H9 (cell line): Measurements from ENCODE around the gene GRIP2. TPM values are rescaled to one million over a fixed set of nuclear protein-coding genes. Genes with fewer than 3 reads are reported as not detected.

Experiments
- DNase-seq: peaks from one replicate; pipeline ENCODE4 v3.0.0-alpha.2; 2017
- H2AFZ ChIP-seq: one replicate; pipeline ENCODE4 v1.6.1; 2013; ENCODE audit warnings: mild to moderate bottlenecking, low read length, control low read depth, moderate library complexity
- H2AK5ac ChIP-seq: 2 replicates; pipeline ENCODE4 v1.6.1; 2013; ENCODE audit warnings: low read length, control low read depth, mixed read lengths; ENCODE audit not compliant: insufficient read length
- H2BK120ac ChIP-seq: one replicate; pipeline ENCODE4 v1.6.1; 2013; ENCODE audit warnings: low read depth, mild to moderate bottlenecking, low read length, control low read depth, inconsistent platforms; ENCODE audit not compliant: poor library complexity, severe bottlenecking
- H2BK12ac ChIP-seq: 2 replicates; pipeline ENCODE4 v1.6.1; 2013; ENCODE audit warnings: low read length, control low read depth, mixed read lengths, low read depth; ENCODE audit not compliant: insufficient read length
- H2BK15ac ChIP-seq: 2 replicates; pipeline ENCODE4 v1.6.1; 2013; ENCODE audit warnings: low read depth, low read length, control low read depth
- H2BK20ac ChIP-seq: one replicate; pipeline ENCODE4 v1.6.1; 2013; ENCODE audit warnings: low read depth, mild to moderate bottlenecking, low read length, control low read depth, inconsistent platforms; ENCODE audit not compliant: poor library complexity, severe bottlenecking
- H2BK5ac ChIP-seq: 2 replicates; pipeline ENCODE4 v1.6.1; 2013; ENCODE audit warnings: low read length, control low read depth, mixed read lengths; ENCODE audit not compliant: insufficient read length
- H3K14ac ChIP-seq: 2 replicates; pipeline ENCODE4 v1.6.1; 2013; ENCODE audit warnings: low read length, control low read depth; ENCODE audit not compliant: insufficient read depth
- H3K18ac ChIP-seq: 2 replicates; pipeline ENCODE4 v1.6.1; 2013; ENCODE audit warnings: low read depth, mild to moderate bottlenecking, mixed read lengths, low read length, control low read depth; ENCODE audit not compliant: insufficient read length
- H3K23ac ChIP-seq: 2 replicates; pipeline ENCODE4 v1.6.1; 2013; ENCODE audit warnings: low read length, control low read depth, mixed read lengths, low read depth; ENCODE audit not compliant: insufficient read length
- H3K23me2 ChIP-seq: 2 replicates; pipeline ENCODE4 v1.6.1; 2013; ENCODE audit warnings: low read depth, mild to moderate bottlenecking, mixed read lengths, low read length, control low read depth; ENCODE audit not compliant: insufficient read length, poor library complexity, severe bottlenecking
- H3K27ac ChIP-seq: 2 replicates; pipeline ENCODE4 v1.5.1; 2013; ENCODE audit warnings: low read length, control low read depth, mixed read lengths, low read depth; ENCODE audit not compliant: insufficient read length
- H3K27me3 ChIP-seq: 2 replicates; pipeline ENCODE4 v1.6.1; 2013; ENCODE audit warnings: low read length, control low read depth, inconsistent platforms; ENCODE audit not compliant: insufficient read depth
- H3K4ac ChIP-seq: 2 replicates; pipeline ENCODE4 v1.6.1; 2013; ENCODE audit warnings: low read depth, mild to moderate bottlenecking, control low read depth, inconsistent platforms, low read length, moderate library complexity
- H3K4me1 ChIP-seq: 2 replicates; pipeline ENCODE4 v1.6.1; 2013; ENCODE audit warnings: low read length, control low read depth, inconsistent platforms; ENCODE audit not compliant: insufficient read depth
- H3K4me2 ChIP-seq: 2 replicates; pipeline ENCODE4 v1.6.1; 2013; ENCODE audit warnings: low read length, control low read depth, mixed read lengths; ENCODE audit not compliant: insufficient read length, insufficient read depth
- H3K56ac ChIP-seq: 2 replicates; pipeline ENCODE4 v1.6.1; 2013; ENCODE audit warnings: low read depth, mild to moderate bottlenecking, mixed read lengths, low read length, control low read depth; ENCODE audit not compliant: insufficient read length
- H3K79me1 ChIP-seq: 2 replicates; pipeline ENCODE4 v1.6.1; 2013; ENCODE audit warnings: low read depth, mild to moderate bottlenecking, moderate library complexity, low read length, control low read depth, inconsistent platforms; ENCODE audit not compliant: insufficient read depth, poor library complexity, severe bottlenecking
- H3K79me2 ChIP-seq: 2 replicates; pipeline ENCODE4 v1.6.1; 2013; ENCODE audit warnings: low read length, control low read depth, inconsistent platforms; ENCODE audit not compliant: insufficient read depth
- H3K9ac ChIP-seq: 2 replicates; pipeline ENCODE4 v1.6.1; 2013; ENCODE audit warnings: low read length, control low read depth, mixed read lengths; ENCODE audit not compliant: insufficient read length; ENCODE audit errors: extremely low read depth
- H3K9me3 ChIP-seq: one replicate; pipeline ENCODE4 v1.6.1; 2013; ENCODE audit warnings: low read depth, low read length, inconsistent platforms; ENCODE audit not compliant: control insufficient read depth
- H3T11ph ChIP-seq: one replicate; pipeline ENCODE4 v1.6.1; 2013; ENCODE audit warnings: mild to moderate bottlenecking, low read length, control low read depth, inconsistent platforms
- H4K20me1 ChIP-seq: one replicate; pipeline ENCODE4 v1.6.1; 2013; ENCODE audit not compliant: control insufficient read depth, insufficient read length, insufficient read depth
- H4K5ac ChIP-seq: 2 replicates; pipeline ENCODE4 v1.6.1; 2013; ENCODE audit warnings: low read depth, mild to moderate bottlenecking, mixed read lengths, low read length, control low read depth; ENCODE audit not compliant: insufficient read length
- H4K8ac ChIP-seq: replicated peaks from 2 replicates; pipeline ENCODE4 v1.6.1; 2013; ENCODE audit warnings: low read length, control low read depth, mixed read lengths, low read depth; ENCODE audit not compliant: insufficient read length
- H4K91ac ChIP-seq: 2 replicates; pipeline ENCODE4 v1.6.1; 2013; ENCODE audit warnings: low read depth, mild to moderate bottlenecking, moderate library complexity, mixed read lengths, low read length, control low read depth; ENCODE audit not compliant: insufficient read length
- H3K27ac Mint-ChIP-seq, 3 experiments: 2 replicates in 2 of 3; 3 replicates in 1 of 3; pipeline ENCODE4 v1.8.0; 2020 to 2021; ENCODE audit warnings: mixed read lengths in 3 of 3, mild to moderate bottlenecking in 1 of 3, moderate library complexity in 1 of 3
- H3K27me3 Mint-ChIP-seq: 2 replicates; pipeline ENCODE4 v1.8.0; 2021; ENCODE audit warnings: low read depth, mild to moderate bottlenecking, moderate library complexity, mixed read lengths
- H3K36me3 Mint-ChIP-seq, 3 experiments: 2 replicates in 2 of 3; 3 replicates in 1 of 3; pipeline ENCODE4 v1.8.0; 2020 to 2021; ENCODE audit warnings: low read depth in 3 of 3, mixed read lengths in 3 of 3; ENCODE audit not compliant: insufficient read depth in 1 of 3
- H3K4me1 Mint-ChIP-seq, 2 experiments: 2 replicates each; pipeline ENCODE4 v1.8.0; 2020; ENCODE audit warnings: mixed read lengths in 2 of 2
- H3K4me3 Mint-ChIP-seq, 2 experiments: 2 replicates in 1 of 2; 3 replicates in 1 of 2; pipeline ENCODE4 v1.8.0; 2020 to 2021; ENCODE audit warnings: mild to moderate bottlenecking in 2 of 2, mixed read lengths in 2 of 2, moderate library complexity in 1 of 2
- H3K9me3 Mint-ChIP-seq, 2 experiments: 2 replicates in 1 of 2; 3 replicates in 1 of 2; pipeline ENCODE4 v1.8.0; 2020; ENCODE audit warnings: mild to moderate bottlenecking in 2 of 2, mixed read lengths in 2 of 2, moderate library complexity in 1 of 2
- CTCF ChIP-seq: fragments of 200-600 bp; sonication (generic); conservative IDR thresholded peaks from 3 replicates; pipeline ENCODE4 v1.8.0; 2021; ENCODE audit warnings: antibody characterized with exemption, mild to moderate bottlenecking
- WGBS: extraction: QIAGEN DNeasy Blood & Tissue Kit; methylation state at CpG from one replicate; pipeline ENCODE4 v1.1.7; 2013; ENCODE audit warnings: missing lambda C conversion rate, low lambda C conversion rate, mixed read lengths; ENCODE audit not compliant: insufficient read length; ENCODE audit errors: extremely low coverage; 5-methylcytosine and 5-hydroxymethylcytosine counted together
- total RNA-seq: library from RNA; stranded (reverse); gene quantifications from 2 replicates; pipeline ENCODE4 v1.2.1, GENCODE V29; 2021

GRIP2 gene
- total RNA-seq, 1 experiment from 2014 or later: 3.1 TPM

DNA sequence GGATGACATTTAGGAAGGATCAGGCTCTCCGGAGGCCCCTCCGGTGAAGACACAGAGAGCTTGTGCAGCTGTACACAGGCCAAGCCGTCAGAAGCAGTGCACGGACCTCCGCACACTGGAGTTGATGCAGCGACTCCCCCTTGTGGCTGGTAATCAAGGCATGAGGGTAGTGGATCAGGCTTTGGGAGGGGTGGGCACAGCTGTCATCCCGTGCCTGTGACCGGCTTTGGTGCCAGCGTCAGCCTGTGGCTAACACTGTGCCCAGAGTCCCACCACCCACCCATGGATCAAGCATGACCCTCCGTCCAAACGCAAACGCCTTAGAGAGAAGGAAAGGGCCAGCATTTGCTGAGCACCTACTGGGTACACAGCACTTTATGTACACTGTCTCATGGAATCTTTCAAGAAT, 8.2 kb upstream of the GRIP2 start:
- Mint-ChIP-seq H3K27ac (no peak overlapping the region; a peak in 1 of 7 replicates), H3K27me3 (peaks cover 18% of the 10 kb centered on the region), H3K9me3 (no peaks in the 10 kb centered on the region), H3K4me3 (no peak overlapping the region), H3K4me1 (peaks cover 10 to 14% of the 10 kb centered on the region in 2 experiments), H3K36me3 (no peaks in the 10 kb centered on the region)
- Histone ChIP-seq H3K79me1 (no peaks in the 10 kb centered on the region), H3K23ac (no peak overlapping the region), H2BK15ac (no peak overlapping the region), H4K5ac (no peak overlapping the region), H3K27me3 (no peaks in the 10 kb centered on the region), H4K91ac (no peak overlapping the region), H3K23me2 (no peaks in the 10 kb centered on the region), H3K4me2 (no peak overlapping the region), H3K14ac (no peak overlapping the region), H4K8ac (no peak overlapping the region), H2BK120ac (no peak overlapping the region), H3K27ac (no peak overlapping the region), H3T11ph (no peak overlapping the region), H2AFZ (no peak overlapping the region), H2BK5ac (no peak overlapping the region), H2AK5ac (no peak overlapping the region), H3K4me1 (no peaks in the 10 kb centered on the region), H4K20me1 (peaks cover 2% of the 10 kb centered on the region), H3K9ac (no peak overlapping the region), H3K9me3 (no peaks in the 10 kb centered on the region), H3K18ac (no peak overlapping the region), H3K79me2 (no peaks in the 10 kb centered on the region), H3K4ac (no peak overlapping the region), H2BK12ac (no peak overlapping the region), H3K56ac (no peak overlapping the region), H2BK20ac (no peak overlapping the region)
- peak; percentile 72 for DNase-seq
- peak; percentile 78 for TF ChIP-seq CTCF
- WGBS: no CpG with 5 or more reads among the region's 12 CpGs
